ENCODE data around the gene SART1.

- TF ChIP-seq PRDM15 (CRISPR knock-in tag; IDR thresholded peaks at IDR 0.05): no peak
- TF ChIP-seq CTCF (IDR thresholded peaks at IDR 0.05 in 2 of 3, conservative IDR thresholded peaks at IDR 0.05 in 1 of 3; ENCODE audit: control insufficient read depth in 2 of 3, extremely low read depth in 1 of 3, insufficient read depth in 1 of 3, low read depth in 3 of 3, low read length in 3 of 3): no peak
- no peak for TF ChIP-seq LARP7 (IDR thresholded peaks at IDR 0.05)
- no peak for TF ChIP-seq MTA2 (IDR thresholded peaks at IDR 0.05; ENCODE audit: low read depth)
- TF ChIP-seq E2F4 (IDR thresholded peaks at IDR 0.05; ENCODE audit: low read depth, low read length): no peak
- no peak for TF ChIP-seq EP300 (IDR thresholded peaks at IDR 0.05; ENCODE audit: borderline replicate concordance in 1 of 2, control insufficient read depth in 1 of 2, low read depth in 2 of 2, low read length in 2 of 2)
- TF ChIP-seq POLR2AphosphoS5 (IDR thresholded peaks at IDR 0.05; ENCODE audit: low read length): no peak
- TF ChIP-seq USF2 (IDR thresholded peaks at IDR 0.05; ENCODE audit: borderline replicate concordance, low read depth, low read length): no peak
- TF ChIP-seq NFIC (IDR thresholded peaks at IDR 0.05; ENCODE audit: low read depth, low read length): no peak
- no peak for TF ChIP-seq MAX (IDR thresholded peaks at IDR 0.05; ENCODE audit: low read depth, low read length)
Observed at GRCh38 chr11:65960824-65961266, 689 bp upstream of the SART1 start.

All from GM12878 (cell line).